ELF-1 (cell line): ENCODE data around the gene PAM.
"Not testable (repeated sequence)": the region's sequence is repeated elsewhere in the genome, so short reads cannot be mapped to it uniquely, and the experiment has no call there.

Experiments
- DNase-seq: peaks from one replicate; pipeline ENCODE4 v3.0.0-alpha.2; 2016; ENCODE audit warnings: low read depth, low spot score

The PAM gene

GRCh38 chr5:102902135-102902448 lies 147.0 kb downstream of the PAM start:
- no peak for DNase-seq

GRCh38 chr5:102902647-102903046 lies 147.5 kb downstream of the PAM start:
- DNase-seq = no peak

- no peak for DNase-seq
Measured at GRCh38 chr5:102903074-102903871, 148.2 kb downstream of the PAM start.

- DNase-seq = no peak
Measured at GRCh38 chr5:102905056-102905455, 150.0 kb downstream of the PAM start.

- DNase-seq = not testable (repeated sequence)
Measured at GRCh38 chr5:102907099-102907498, 152.0 kb downstream of the PAM start.

- no peak for DNase-seq
Measured at GRCh38 chr5:102910240-102911226, 155.4 kb downstream of the PAM start.

- DNase-seq = no peak
Measured at GRCh38 chr5:102911973-102912372, 156.9 kb downstream of the PAM start.

GRCh38 chr5:102916109-102916508 lies 161.0 kb downstream of the PAM start:
- no peak for DNase-seq

GRCh38 chr5:102918986-102919610 lies 164.0 kb downstream of the PAM start:
- DNase-seq = no peak

GRCh38 chr5:102920762-102921161 lies 165.7 kb downstream of the PAM start:
- no peak for DNase-seq

GRCh38 chr5:102921341-102922044 lies 166.4 kb downstream of the PAM start:
- DNase-seq = no peak

- DNase-seq = no peak
Measured at GRCh38 chr5:102922111-102922720, 167.1 kb downstream of the PAM start.

GRCh38 chr5:102922799-102923477 lies 167.8 kb downstream of the PAM start:
- DNase-seq = no peak

GRCh38 chr5:102924963-102925362 lies 169.9 kb downstream of the PAM start:
- no peak for DNase-seq

- no peak for DNase-seq
Measured at GRCh38 chr5:102927007-102927406, 171.9 kb downstream of the PAM start.

GRCh38 chr5:102930244-102930643 lies 175.1 kb downstream of the PAM start:
- peak; percentile 11 for DNase-seq

- no peak for DNase-seq
Measured at GRCh38 chr5:102931085-102931725, 176.1 kb downstream of the PAM start.

- DNase-seq = no peak
Measured at GRCh38 chr5:102932781-102933180, 177.7 kb downstream of the PAM start.

- DNase-seq = no peak
Measured at GRCh38 chr5:102933316-102933715, 178.2 kb downstream of the PAM start.
